ENCODE measurements around the gene CAMTA1. TPM values are rescaled to one million over a fixed set of nuclear protein-coding genes. Genes with fewer than 3 reads are reported as not detected.
A peak's percentile ranks its signal among the peaks of the same experiment; 100 is the strongest.

CAMTA1 gene
- total RNA-seq, 2 donors from 2014 or later: 109 to 128 TPM

- intact Hi-C loops (cut with DNase I): no loop called here
Measured at GRCh38 chr1:7447736-7448135, 662.5 kb downstream of the CAMTA1 start.

GRCh38 chr1:7448986-7449385 is 663.7 kb downstream of the CAMTA1 start:
- intact Hi-C loops (cut with DNase I): no loop called here
- DNase-seq (no peak), ATAC-seq (no peak)

More at GRCh38 chr1:7447736-7448135, 662.5 kb downstream of the CAMTA1 start:
- DNase-seq: no peak
- ATAC-seq: no peak

- DNase-seq: no peak
- ATAC-seq: no peak
- intact Hi-C loops (cut with DNase I): loop anchor here in 1 of 2 donors (10.0 kb wide), 2 partner anchors 65 to 195 kb away; no protein-coding TSS in a partner anchor
Measured at GRCh38 chr1:7449750-7450149, 664.5 kb downstream of the CAMTA1 start.

GRCh38 chr1:7450838-7451237 is 665.6 kb downstream of the CAMTA1 start:
- ATAC-seq (no peak), DNase-seq (no peak)
- intact Hi-C loops (cut with DNase I): loop anchor here in 1 of 2 donors (10.0 kb wide), 2 partner anchors 64 to 194 kb away; no protein-coding TSS in a partner anchor

- DNase-seq (no peak), ATAC-seq (no peak)
- intact Hi-C loops (cut with DNase I): loop anchor here in 1 of 2 donors (10.0 kb wide), 2 partner anchors 62 to 192 kb away; no protein-coding TSS in a partner anchor
Measured at GRCh38 chr1:7453038-7453437, 667.8 kb downstream of the CAMTA1 start.

GRCh38 chr1:7454052-7454815 is 669.0 kb downstream of the CAMTA1 start:
- intact Hi-C loops (cut with DNase I): loop anchor here (2.0 to 10.0 kb wide), 3 partner anchors 61 to 193 kb away; no protein-coding TSS in a partner anchor

GRCh38 chr1:7454895-7455784 is 669.9 kb downstream of the CAMTA1 start:
- no peak for DNase-seq
- intact Hi-C loops (cut with DNase I): loop anchor here (2.0 to 10.0 kb wide), 3 partner anchors 60 to 192 kb away; no protein-coding TSS in a partner anchor
- ATAC-seq: peak; percentile 35 to 69

More at GRCh38 chr1:7454052-7454815, 669.0 kb downstream of the CAMTA1 start:
- peak; percentile 44 to 57 for ATAC-seq
- no peak for DNase-seq

GRCh38 chr1:7455796-7456721 is 670.8 kb downstream of the CAMTA1 start:
- no peak for ATAC-seq
- intact Hi-C loops (cut with DNase I): loop anchor here (2.0 to 10.0 kb wide), 3 partner anchors 59 to 191 kb away; no protein-coding TSS in a partner anchor
- no peak for DNase-seq

GRCh38 chr1:7456722-7457082 is 671.4 kb downstream of the CAMTA1 start:
- intact Hi-C loops (cut with DNase I): loop anchor here in 1 of 2 donors (10.0 kb wide), 2 partner anchors 58 to 188 kb away; no protein-coding TSS in a partner anchor
- ATAC-seq (no peak), DNase-seq (no peak)

- no peak for ATAC-seq
- intact Hi-C loops (cut with DNase I): loop anchor here in 1 of 2 donors (10.0 kb wide), 2 partner anchors 57 to 187 kb away; no protein-coding TSS in a partner anchor
- DNase-seq: no peak
Measured at GRCh38 chr1:7457811-7458210, 672.6 kb downstream of the CAMTA1 start.

- intact Hi-C loops (cut with DNase I): loop anchor here in 1 of 2 donors (10.0 kb wide), 2 partner anchors 56 to 186 kb away; no protein-coding TSS in a partner anchor
- no peak for DNase-seq
- ATAC-seq: no peak
Measured at GRCh38 chr1:7458946-7459345, 673.7 kb downstream of the CAMTA1 start.

- intact Hi-C loops (cut with DNase I): loop anchor here in 1 of 2 donors (10.0 kb wide), 2 partner anchors 55 to 185 kb away; no protein-coding TSS in a partner anchor
- DNase-seq (no peak), ATAC-seq (no peak)
Measured at GRCh38 chr1:7459914-7460313, 674.7 kb downstream of the CAMTA1 start.

- DNase-seq (no peak), ATAC-seq (no peak)
- intact Hi-C loops (cut with DNase I): no loop called here
Measured at GRCh38 chr1:7460807-7461206, 675.6 kb downstream of the CAMTA1 start.

GRCh38 chr1:7462617-7463016 is 677.4 kb downstream of the CAMTA1 start:
- intact Hi-C loops (cut with DNase I): no loop called here
- ATAC-seq (no peak), DNase-seq (no peak)

GRCh38 chr1:7463526-7463925 is 678.3 kb downstream of the CAMTA1 start:
- intact Hi-C loops (cut with DNase I): no loop called here
- no peak for ATAC-seq
- no peak for DNase-seq

GRCh38 chr1:7464736-7465135 is 679.5 kb downstream of the CAMTA1 start:
- intact Hi-C loops (cut with DNase I): no loop called here
- DNase-seq (no peak), ATAC-seq (no peak)

- ATAC-seq: no peak
Measured at GRCh38 chr1:7467476-7468175, 682.4 kb downstream of the CAMTA1 start.

GRCh38 chr1:7468248-7468647 is 683.0 kb downstream of the CAMTA1 start:
- ATAC-seq (no peak), DNase-seq (no peak)
- intact Hi-C loops (cut with DNase I): no loop called here

More at GRCh38 chr1:7467476-7468175, 682.4 kb downstream of the CAMTA1 start:
- intact Hi-C loops (cut with DNase I): no loop called here
- no peak for DNase-seq
